Measurements from ENCODE around the gene FBXW8.

Gene FBXW8

GRCh38 chr12:116879509-116880212 lies 31.1 kb upstream of the FBXW8 start:
- Histone ChIP-seq H3K27me3 (peaks cover 0 to 96% of the 10 kb centered on the region in 2 donors), H3K9me3 (peaks cover 0 to 6% (median 5%) of the 10 kb centered on the region in 3 donors), H3K4me3 (peak overlapping the region; percentile 32 to 43), H3K4me1 (peaks cover 5 to 47% (median 36%) of the 10 kb centered on the region in 4 donors), H3K36me3 (no peaks in the 10 kb centered on the region), H3K27ac (no peak overlapping the region)
- TF ChIP-seq, protein P1, sequence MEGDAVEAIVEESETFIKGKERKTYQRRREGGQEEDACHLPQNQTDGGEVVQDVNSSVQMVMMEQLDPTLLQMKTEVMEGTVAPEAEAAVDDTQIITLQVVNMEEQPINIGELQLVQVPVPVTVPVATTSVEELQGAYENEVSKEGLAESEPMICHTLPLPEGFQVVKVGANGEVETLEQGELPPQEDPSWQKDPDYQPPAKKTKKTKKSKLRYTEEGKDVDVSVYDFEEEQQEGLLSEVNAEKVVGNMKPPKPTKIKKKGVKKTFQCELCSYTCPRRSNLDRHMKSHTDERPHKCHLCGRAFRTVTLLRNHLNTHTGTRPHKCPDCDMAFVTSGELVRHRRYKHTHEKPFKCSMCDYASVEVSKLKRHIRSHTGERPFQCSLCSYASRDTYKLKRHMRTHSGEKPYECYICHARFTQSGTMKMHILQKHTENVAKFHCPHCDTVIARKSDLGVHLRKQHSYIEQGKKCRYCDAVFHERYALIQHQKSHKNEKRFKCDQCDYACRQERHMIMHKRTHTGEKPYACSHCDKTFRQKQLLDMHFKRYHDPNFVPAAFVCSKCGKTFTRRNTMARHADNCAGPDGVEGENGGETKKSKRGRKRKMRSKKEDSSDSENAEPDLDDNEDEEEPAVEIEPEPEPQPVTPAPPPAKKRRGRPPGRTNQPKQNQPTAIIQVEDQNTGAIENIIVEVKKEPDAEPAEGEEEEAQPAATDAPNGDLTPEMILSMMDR (IDR thresholded peaks at IDR 0.05) = no peak
- intact Hi-C loops (cut with DNase I; ENCODE audit: low total_unique reads) = no loop called here
- no peak for DNase-seq

DNA sequence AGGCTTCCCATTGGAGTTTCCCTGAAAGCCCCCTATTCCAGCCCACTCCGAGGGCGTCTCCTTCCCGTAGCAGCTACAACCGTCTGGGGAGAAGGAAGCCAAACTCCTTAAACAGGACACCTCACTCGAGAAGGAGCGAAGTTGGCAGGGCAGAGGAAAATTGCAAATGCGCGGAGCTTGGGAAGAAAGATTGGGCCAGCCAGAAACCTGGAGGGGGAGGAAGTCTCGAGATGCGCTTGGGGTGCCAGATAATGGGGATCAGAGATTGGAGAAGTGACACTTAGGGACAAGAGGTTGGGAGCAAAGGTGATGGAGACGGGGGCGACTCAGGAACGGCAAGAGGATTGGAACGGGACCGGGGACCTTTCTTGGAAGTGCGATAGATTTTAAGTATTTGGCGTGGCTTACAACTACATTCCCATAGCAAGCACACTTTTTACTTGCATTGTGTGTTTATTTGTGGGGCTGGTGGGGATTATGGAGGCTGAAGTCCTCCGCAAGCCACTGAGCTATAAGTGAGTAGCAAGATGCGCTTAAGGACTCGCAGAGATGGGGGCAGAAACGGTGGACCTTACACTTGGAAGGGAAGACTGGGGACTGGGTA lies 30.4 kb upstream of the FBXW8 start:
- Histone ChIP-seq H3K27me3 (peaks cover 0 to 93% of the 10 kb centered on the region in 2 donors), H3K4me3 (peak overlapping the region; percentile 38 to 45), H3K9me3 (no peaks in the 10 kb centered on the region), H3K27ac (no peak overlapping the region), H3K36me3 (no peaks in the 10 kb centered on the region), H3K4me1 (peaks cover 5 to 47% (median 36%) of the 10 kb centered on the region in 4 donors)
- no peak for DNase-seq
- intact Hi-C loops (cut with DNase I; ENCODE audit: low total_unique reads) = no loop called here
- TF ChIP-seq, protein P1 (IDR thresholded peaks at IDR 0.05) = no peak

GRCh38 chr12:116880817-116881324 lies 29.9 kb upstream of the FBXW8 start:
- peaks cover 0 to 87% of the 10 kb centered on the region in 2 donors for H3K27me3 ChIP-seq
- intact Hi-C loops (cut with DNase I; ENCODE audit: low total_unique reads) = no loop called here

GRCh38 chr12:116881325-116881876 lies 29.3 kb upstream of the FBXW8 start, which contains the start of gene HRK:
Gene HRK (minus strand): TSS chr12:116881441. CDS start chr12:116881307, 134 bp downstream.
- TF ChIP-seq, protein P1 (IDR thresholded peaks at IDR 0.05) = no peak
- Histone ChIP-seq H3K27ac (no peak within 1 kb of the TSS), H3K4me1 (peaks cover 5 to 47% (median 36%) of the 10 kb centered on the region in 4 donors), H3K27me3 (peaks cover 0 to 82% of the 10 kb centered on the region in 2 donors), H3K9me3 (no peaks in the 10 kb centered on the region), H3K36me3 (no peaks in the 10 kb centered on the region), H3K4me3 (peak within 1 kb of the TSS; percentile 38 to 45)
- intact Hi-C loops (cut with DNase I; ENCODE audit: low total_unique reads) = no loop called here
- no peak for DNase-seq

More at GRCh38 chr12:116880817-116881324, 29.9 kb upstream of the FBXW8 start:
- TF ChIP-seq, protein P1 (IDR thresholded peaks at IDR 0.05) = peak in 1 of 2 experiments; percentile 15
- Histone ChIP-seq H3K9me3 (no peaks in the 10 kb centered on the region), H3K27ac (no peak overlapping the region), H3K36me3 (no peaks in the 10 kb centered on the region), H3K4me3 (peak overlapping the region; percentile 38 to 45), H3K4me1 (peaks cover 5 to 47% (median 36%) of the 10 kb centered on the region in 4 donors)
- no peak for DNase-seq

DNA sequence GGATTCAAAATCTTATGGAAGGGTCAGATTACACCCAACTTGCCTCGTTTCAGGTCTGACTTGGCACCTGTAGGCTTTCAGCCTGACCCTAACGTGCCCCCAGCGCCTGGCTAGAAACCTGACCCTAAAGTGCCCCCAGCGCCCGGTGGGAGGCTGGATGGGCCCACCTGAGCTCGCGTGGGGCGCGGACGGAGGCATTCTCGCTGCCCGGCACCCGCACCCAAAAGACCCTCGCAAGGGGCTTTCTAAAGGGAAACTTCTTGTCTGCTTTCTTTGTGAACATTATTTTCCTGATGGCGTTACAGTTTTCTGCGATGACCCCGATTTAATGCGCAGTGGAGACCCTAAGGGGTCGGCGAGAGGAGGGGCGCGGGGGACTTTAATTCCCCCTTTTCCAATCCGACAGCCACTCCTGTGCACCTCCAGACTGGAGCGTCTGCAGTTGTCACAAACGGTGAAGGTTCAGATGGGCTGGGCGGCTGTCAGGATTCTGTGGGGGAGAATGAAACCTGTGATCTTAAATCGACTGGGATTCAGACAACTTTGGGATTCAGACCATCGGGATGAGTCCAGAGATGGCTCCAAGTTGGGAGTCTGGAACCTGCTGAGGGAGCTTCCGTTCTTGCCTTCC lies 28.8 kb upstream of the FBXW8 start:
- intact Hi-C loops (cut with DNase I; ENCODE audit: low total_unique reads) = loop anchor here (2.0 kb wide), 1 partner anchor 179 kb away; no protein-coding TSS in a partner anchor
- no peak for DNase-seq
- peaks cover 0 to 76% of the 10 kb centered on the region in 2 donors for H3K27me3 ChIP-seq
- peaks cover 5 to 47% (median 36%) of the 10 kb centered on the region in 4 donors for H3K4me1 ChIP-seq
- H3K27ac ChIP-seq = no peak overlapping the region
- no peaks in the 10 kb centered on the region for H3K9me3 ChIP-seq
- no peaks in the 10 kb centered on the region for H3K36me3 ChIP-seq
- TF ChIP-seq, protein P1 (IDR thresholded peaks at IDR 0.05) = no peak
- peak overlapping the region in 1 of 2 donors; percentile 45 for H3K4me3 ChIP-seq

Data from tibial artery (tissue), 4 donors.